Bronchial epithelial cell (primary cell): Measurements from ENCODE around the gene TM4SF18. TPM values are rescaled to one million over a fixed set of nuclear protein-coding genes. Genes with fewer than 3 reads are reported as not detected.
"Not testable (repeated sequence)": the region's sequence is repeated elsewhere in the genome, so short reads cannot be mapped to it uniquely, and the experiment has no call there.

ENCODE experiments used
- DNase-seq: peaks from one replicate; pipeline ENCODE4 v3.0.0-alpha.2; 2010; ENCODE audit warnings: low read depth
- FAIRE-seq: peaks from 2 replicates; lab custom pipeline; 2011; peaks lifted over from hg19 to GRCh38; lab: Jason Lieb, UNC
- H3K27me3 ChIP-seq: 2 replicates; pipeline ENCODE4 v1.5.1; 2011; ENCODE audit warnings: low read length; ENCODE audit not compliant: control insufficient read depth, insufficient read depth
- H3K36me3 ChIP-seq: 2 replicates; pipeline ENCODE4 v1.5.1; 2011; ENCODE audit warnings: low read length; ENCODE audit not compliant: control insufficient read depth, insufficient read depth
- H3K4me3 ChIP-seq: 2 replicates; pipeline ENCODE4 v1.5.1; 2011; ENCODE audit warnings: mild to moderate bottlenecking, low read depth, low read length, control low read depth
- total RNA-seq: library from RNA; depleted of rRNA; stranded (reverse); fragments of >200 nt; gene quantifications from 2 replicates; pipeline ENCODE4 v1.2.1, GENCODE V29; 2014
- TF ChIP-seq, protein P1 (sequence below): IDR thresholded peaks from 2 replicates; pipeline ENCODE4 v1.5.1; 2011; ENCODE audit warnings: mild to moderate bottlenecking, moderate library complexity, low read length, control low read depth, inconsistent platforms; ENCODE audit not compliant: insufficient read depth, severe bottlenecking

TM4SF18 gene
- total RNA-seq, 1 donor from 2014 or later, result not detected

DNA sequence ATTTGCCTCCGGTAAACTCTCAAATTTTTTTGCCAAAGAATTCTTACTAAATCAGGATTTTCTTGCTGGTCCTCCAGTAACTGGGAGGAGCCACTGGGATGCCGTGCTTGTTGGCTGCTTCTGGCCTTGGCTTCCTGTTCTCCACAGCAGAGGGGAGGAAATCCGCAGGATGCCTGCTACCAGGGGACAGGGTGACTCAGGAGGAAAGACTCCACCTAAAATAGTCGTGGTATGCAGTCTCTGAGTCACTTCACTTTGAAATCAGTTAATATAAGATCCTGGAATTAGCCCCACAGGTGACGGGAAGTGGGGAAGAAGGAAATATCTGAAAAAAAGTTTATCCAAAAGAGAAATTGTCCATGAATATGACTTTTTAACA is 6.5 kb upstream of the TM4SF18 start:
- no peak overlapping the region for H3K4me3 ChIP-seq
- H3K27me3 ChIP-seq, result no peaks in the 10 kb centered on the region
- no peaks in the 10 kb centered on the region for H3K36me3 ChIP-seq
- no peak for FAIRE-seq
- DNase-seq, result peak; percentile 96
- TF ChIP-seq, protein P1, sequence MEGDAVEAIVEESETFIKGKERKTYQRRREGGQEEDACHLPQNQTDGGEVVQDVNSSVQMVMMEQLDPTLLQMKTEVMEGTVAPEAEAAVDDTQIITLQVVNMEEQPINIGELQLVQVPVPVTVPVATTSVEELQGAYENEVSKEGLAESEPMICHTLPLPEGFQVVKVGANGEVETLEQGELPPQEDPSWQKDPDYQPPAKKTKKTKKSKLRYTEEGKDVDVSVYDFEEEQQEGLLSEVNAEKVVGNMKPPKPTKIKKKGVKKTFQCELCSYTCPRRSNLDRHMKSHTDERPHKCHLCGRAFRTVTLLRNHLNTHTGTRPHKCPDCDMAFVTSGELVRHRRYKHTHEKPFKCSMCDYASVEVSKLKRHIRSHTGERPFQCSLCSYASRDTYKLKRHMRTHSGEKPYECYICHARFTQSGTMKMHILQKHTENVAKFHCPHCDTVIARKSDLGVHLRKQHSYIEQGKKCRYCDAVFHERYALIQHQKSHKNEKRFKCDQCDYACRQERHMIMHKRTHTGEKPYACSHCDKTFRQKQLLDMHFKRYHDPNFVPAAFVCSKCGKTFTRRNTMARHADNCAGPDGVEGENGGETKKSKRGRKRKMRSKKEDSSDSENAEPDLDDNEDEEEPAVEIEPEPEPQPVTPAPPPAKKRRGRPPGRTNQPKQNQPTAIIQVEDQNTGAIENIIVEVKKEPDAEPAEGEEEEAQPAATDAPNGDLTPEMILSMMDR, result no peak

DNA sequence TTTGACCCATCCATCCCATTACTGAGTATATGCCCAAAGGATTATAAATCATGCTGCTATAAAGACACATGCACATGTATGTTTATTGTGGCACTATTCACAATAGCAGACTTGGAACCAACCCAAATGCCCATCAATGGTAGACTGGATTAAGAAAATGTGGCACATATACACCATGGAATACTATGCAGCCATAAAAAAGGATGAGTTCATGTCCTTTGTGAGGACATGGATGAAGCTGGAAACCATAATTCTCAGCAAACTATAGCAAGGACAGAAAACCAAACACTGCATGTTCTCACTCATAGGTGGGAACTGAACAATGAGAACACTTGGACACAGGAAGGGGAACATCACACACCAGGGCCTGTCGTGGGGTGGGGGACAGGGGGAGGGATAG is 4.0 kb upstream of the TM4SF18 start:
- DNase-seq, H3K27me3 ChIP-seq, H3K36me3 ChIP-seq, H3K4me3 ChIP-seq, FAIRE-seq: not testable (repeated sequence)

DNA sequence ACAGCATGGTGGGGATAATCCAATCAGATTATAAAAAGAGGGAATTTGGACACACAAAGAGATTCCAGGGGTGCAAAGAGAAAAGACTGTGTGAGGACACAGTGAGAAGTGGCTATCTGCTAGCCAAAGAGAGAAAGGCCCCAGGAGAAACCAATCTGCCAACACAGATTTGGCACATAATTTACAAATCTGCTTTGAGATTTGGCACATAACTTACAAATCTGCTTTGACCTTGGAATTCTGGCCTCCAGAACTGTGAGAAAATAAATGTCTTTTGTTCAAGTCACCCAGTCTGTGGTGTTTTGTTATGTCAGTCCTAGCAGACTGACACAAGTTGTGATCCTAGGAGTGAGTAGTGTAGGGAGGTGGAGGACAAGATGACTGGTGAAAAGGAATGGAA is 3.5 kb upstream of the TM4SF18 start:
- H3K27me3 ChIP-seq, result no peaks in the 10 kb centered on the region
- DNase-seq (no peak), FAIRE-seq (no peak)
- TF ChIP-seq, protein P1, result no peak
- H3K36me3 ChIP-seq, result no peaks in the 10 kb centered on the region
- H3K4me3 ChIP-seq, result no peak overlapping the region

DNA sequence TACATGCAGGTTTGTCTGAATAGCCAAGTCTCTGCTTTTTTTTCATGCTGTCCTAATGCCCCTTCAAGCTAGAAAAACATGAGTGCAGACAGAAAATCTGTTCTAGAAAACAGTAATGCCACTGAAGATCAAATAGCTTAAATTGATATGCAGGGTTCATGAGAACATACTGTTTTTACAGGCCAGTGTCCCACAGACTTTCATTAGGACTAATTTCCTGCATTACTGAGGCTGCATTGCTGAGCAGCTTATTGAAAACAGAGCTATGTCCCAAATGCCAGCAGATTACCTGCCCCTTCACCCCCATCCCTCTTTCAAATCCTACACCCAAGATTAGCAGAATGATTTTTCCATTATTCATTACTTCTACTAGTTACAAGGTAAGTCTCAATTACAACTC is 665 bp downstream of the TM4SF18 start:
- H3K36me3 ChIP-seq, result no peaks in the 10 kb centered on the region
- H3K4me3 ChIP-seq, result no peak overlapping the region
- TF ChIP-seq, protein P1, result no peak
- DNase-seq (no peak), FAIRE-seq (no peak)
- H3K27me3 ChIP-seq, result no peaks in the 10 kb centered on the region

DNA sequence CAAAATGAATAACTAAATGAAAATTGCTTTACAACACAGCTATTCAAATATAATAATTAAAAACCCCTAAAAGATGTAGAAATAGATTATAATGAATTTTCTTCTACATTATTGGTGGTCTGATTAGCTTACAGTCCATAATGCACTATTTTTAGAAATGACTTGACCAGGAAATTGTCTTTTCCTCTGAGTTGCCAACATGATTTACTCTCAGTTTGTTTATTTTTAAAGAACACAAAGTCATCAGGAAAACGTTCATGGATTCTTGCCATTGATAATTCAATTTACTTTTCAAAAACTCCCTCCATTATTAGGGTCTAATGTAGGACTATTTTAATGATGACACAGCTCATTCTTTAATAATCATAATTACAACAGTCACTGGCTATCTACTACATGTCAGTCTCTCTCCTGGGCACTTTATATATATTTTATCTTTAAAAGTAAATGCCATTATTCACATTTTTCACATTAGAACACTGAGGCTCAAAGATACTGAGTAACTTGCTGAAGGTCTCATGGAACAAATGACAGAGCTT is 1.1 kb downstream of the TM4SF18 start:
- DNase-seq, result no peak
- no peak overlapping the region for H3K4me3 ChIP-seq
- TF ChIP-seq, protein P1, result no peak
- no peaks in the 10 kb centered on the region for H3K36me3 ChIP-seq
- FAIRE-seq, result no peak
- no peaks in the 10 kb centered on the region for H3K27me3 ChIP-seq

DNA sequence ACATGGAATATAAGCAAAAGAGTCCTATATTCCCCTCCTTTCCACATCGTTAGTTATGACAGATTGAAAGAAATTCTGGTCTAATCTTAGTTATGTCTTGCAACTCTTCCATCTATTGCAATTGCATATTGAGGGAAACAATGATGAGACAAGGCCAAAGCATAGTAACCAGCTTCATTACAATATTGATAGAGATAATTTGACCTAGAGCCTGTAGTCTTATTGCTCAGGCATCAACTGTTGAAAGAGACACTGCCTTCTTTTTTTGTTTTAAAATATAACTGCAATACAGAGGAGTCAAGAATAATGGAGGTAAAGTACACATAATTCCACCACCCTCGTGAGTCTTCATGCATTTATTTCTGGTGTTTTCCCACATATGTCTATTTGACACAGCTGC is 2.0 kb downstream of the TM4SF18 start:
- DNase-seq (no peak), FAIRE-seq (no peak)
- no peak overlapping the region for H3K4me3 ChIP-seq
- TF ChIP-seq, protein P1, result no peak
- H3K36me3 ChIP-seq, result no peaks in the 10 kb centered on the region
- no peaks in the 10 kb centered on the region for H3K27me3 ChIP-seq
